HCT116 (cell line): ENCODE measurements around the gene TRAF2. TPM values are rescaled to one million over a fixed set of nuclear protein-coding genes. Genes with fewer than 3 reads are reported as not detected.
A peak's percentile ranks its signal among the peaks of the same experiment; 100 is the strongest.

Experiments
- ATAC-seq: fragments of 200-7000 bp; cut with Tn5 transposase; 2 replicates; pipeline ENCODE4 v1.9.1; 2020; ENCODE audit warnings: mild to moderate bottlenecking, moderate library complexity
- BruUV-seq: library from RNA; stranded (reverse); fragments of 400-500 nt; replicated peaks from 2 replicates; lab custom pipeline; 2021; lab: Mats Ljungman, UMichigan
- CTCF ChIA-PET: fragments of 300-600 bp; sonication (Branson Sonifier 250); formaldehyde crosslinking; loops from one replicate; lab custom pipeline; 2021; ENCODE audit warnings: antibody characterized with exemption; lab: Charles Lee
- POLR2A ChIA-PET: fragments of 300-600, 350-600 bp; sonication (Branson Sonifier 250); formaldehyde crosslinking; loops from one replicate; lab custom pipeline; 2021; ENCODE audit warnings: antibody characterized with exemption; lab: Charles Lee
- RAD21 ChIA-PET, 2 experiments: fragments of 300-600 bp; sonication (Branson Sonifier 250); formaldehyde crosslinking; loops; one replicate each; lab custom pipeline; 2023; ENCODE audit warnings: low total read pairs in 2 of 2; ENCODE audit not compliant: uncharacterized antibody in 2 of 2, unreplicated experiment in 2 of 2, low non-redundant PET in 1 of 2; lab: Charles Lee
- DNase-seq: peaks from one replicate; pipeline ENCODE4 v3.0.0-alpha.2; 2010; ENCODE audit warnings: low read depth, low spot score
- H2AFZ ChIP-seq: fragments of 200-600 bp; shearing (Covaris generic), sonication (generic); 2 replicates; pipeline ENCODE4 v1.6.1; 2017; ENCODE audit warnings: low read depth, mixed run types, mixed read lengths, antibody characterized with exemption, low read length; ENCODE audit not compliant: poor library complexity, severe bottlenecking
- H3K27ac ChIP-seq: 2 replicates; pipeline ENCODE4 v1.5.1; 2012; ENCODE audit warnings: low read depth, low read length
- H3K27me3 ChIP-seq: fragments of 200-600 bp; sonication (generic); 2 replicates; pipeline ENCODE4 v1.6.1; 2016; ENCODE audit warnings: mixed run types, low read length, mixed read lengths; ENCODE audit not compliant: insufficient read depth
- H3K36me3 ChIP-seq, 2 experiments: fragments of 200-500 bp in 1 of 2; fragments of 200-600 bp in 1 of 2; sonication (Bioruptor generic) in 1 of 2; sonication (generic) in 1 of 2; 2 replicates each; pipeline versions ENCODE4 v1.5.1 to v1.6.1; 2014 to 2016; ENCODE audit warnings: low read length in 2 of 2, inconsistent platforms in 1 of 2, mixed read lengths in 1 of 2, mixed run types in 1 of 2; ENCODE audit not compliant: insufficient read depth in 2 of 2, control insufficient read depth in 1 of 2
- H3K4me1 ChIP-seq, 2 experiments: fragments of 200-600 bp in 1 of 2; sonication (generic) in 1 of 2; 2 replicates each; pipeline versions ENCODE4 v1.5.1 to v1.6.1; 2012 to 2017; ENCODE audit warnings: low read length in 2 of 2, inconsistent platforms in 1 of 2, mild to moderate bottlenecking in 1 of 2, mixed read lengths in 1 of 2, mixed run types in 1 of 2, moderate library complexity in 1 of 2; ENCODE audit not compliant: insufficient read depth in 2 of 2, control insufficient read depth in 1 of 2
- H3K4me2 ChIP-seq: fragments of 200-600 bp; sonication (generic); 2 replicates; pipeline ENCODE4 v1.6.1; 2017; ENCODE audit warnings: mixed run types, low read length, mixed read lengths
- H3K4me3 ChIP-seq, 2 experiments: fragments of 200-600 bp in 1 of 2; sonication (generic) in 1 of 2; replicated peaks in 1 of 2; 2 replicates each; pipeline ENCODE4 v1.5.1; 2011 to 2016; ENCODE audit warnings: low read length in 2 of 2, control low read depth in 1 of 2, low read depth in 1 of 2, mild to moderate bottlenecking in 1 of 2, mixed read lengths in 1 of 2, mixed run types in 1 of 2
- H3K79me2 ChIP-seq: fragments of 200-600 bp; sonication (generic); 2 replicates; pipeline ENCODE4 v1.6.1; 2017; ENCODE audit warnings: mild to moderate bottlenecking, mixed run types, low read length, moderate library complexity, mixed read lengths; ENCODE audit not compliant: insufficient read depth
- H3K9ac ChIP-seq: fragments of 200-600 bp; sonication (generic); 2 replicates; pipeline ENCODE4 v1.6.1; 2016; ENCODE audit warnings: low read length, mixed read lengths
- H3K9me2 ChIP-seq: fragments of 200-600 bp; sonication (generic), shearing (Covaris generic); 2 replicates; pipeline ENCODE4 v1.6.1; 2017; ENCODE audit warnings: mixed run types, mild to moderate bottlenecking, moderate library complexity; ENCODE audit not compliant: insufficient read depth
- H3K9me3 ChIP-seq, 2 experiments: fragments of 200-500 bp in 1 of 2; fragments of 200-600 bp in 1 of 2; sonication (Bioruptor generic) in 1 of 2; sonication (generic) in 1 of 2; 2 replicates each; pipeline ENCODE4 v1.6.1; 2014 to 2017; ENCODE audit warnings: low read length in 2 of 2, mixed read lengths in 2 of 2, inconsistent platforms in 1 of 2, low read depth in 1 of 2, mild to moderate bottlenecking in 1 of 2, mixed run types in 1 of 2, moderate library complexity in 1 of 2; ENCODE audit not compliant: control insufficient read depth in 1 of 2, insufficient read depth in 1 of 2
- H4K20me1 ChIP-seq: fragments of 200-600 bp; sonication (generic), shearing (Covaris generic); 2 replicates; pipeline ENCODE4 v1.6.1; 2017; ENCODE audit warnings: mixed run types, mild to moderate bottlenecking, moderate library complexity; ENCODE audit not compliant: insufficient read depth
- ATF3 ChIP-seq: IDR thresholded peaks from 2 replicates; pipeline ENCODE4 v1.6.1; 2012
- ELF1 ChIP-seq: IDR thresholded peaks from 2 replicates; pipeline ENCODE4 v1.6.1; 2012; ENCODE audit warnings: low read depth, borderline replicate concordance
- EZH2 ChIP-seq: fragments of 200-600 bp; sonication (generic); IDR thresholded peaks from 2 replicates; pipeline ENCODE4 v1.6.1; 2017; ENCODE audit warnings: antibody characterized with exemption, mixed run types
- EZH2phosphoT487 ChIP-seq: fragments of 200-600 bp; IDR thresholded peaks from 2 replicates; pipeline ENCODE4 v1.6.1; 2018; ENCODE audit warnings: antibody characterized with exemption, borderline replicate concordance
- FOSL1 ChIP-seq: IDR thresholded peaks from 2 replicates; pipeline ENCODE4 v1.6.1; 2012; ENCODE audit warnings: low read depth
- JUND ChIP-seq: IDR thresholded peaks from 2 replicates; pipeline ENCODE4 v1.6.1; 2012
- POLR2A ChIP-seq: IDR thresholded peaks from 2 replicates; pipeline ENCODE4 v1.7.0; 2011; ENCODE audit warnings: borderline replicate concordance; ENCODE audit not compliant: insufficient read depth, insufficient read length; ENCODE audit errors: extremely low read depth
- SIN3A ChIP-seq: IDR thresholded peaks from 2 replicates; pipeline ENCODE4 v1.6.1; 2012; ENCODE audit warnings: low read depth
- ZNF274 ChIP-seq: fragments of 200-500 bp; sonication (Bioruptor generic); IDR thresholded peaks from 2 replicates; pipeline ENCODE4 v1.6.1; 2014; ENCODE audit warnings: mild to moderate bottlenecking, low read depth, low read length, inconsistent platforms
- intact Hi-C: fragments of 100-400 bp; cut with micrococcal nuclease; formaldehyde crosslinking; loops from 2 replicates; pipeline ENCODE4 v1.10.0; 2022
- total RNA-seq: library from RNA; stranded (reverse); gene quantifications from one replicate; pipeline ENCODE4 v1.2.1, GENCODE V29; 2021; ENCODE audit not compliant: unreplicated experiment
- TF ChIP-seq, protein P1 (sequence below): IDR thresholded peaks from 2 replicates; pipeline ENCODE4 v1.6.1; 2011; ENCODE audit warnings: mild to moderate bottlenecking, low read length, moderate library complexity; ENCODE audit not compliant: insufficient replicate concordance; ENCODE audit errors: extremely low read depth

Gene TRAF2
- total RNA-seq, 1 experiment from 2014 or later, result 28.4 TPM

GRCh38 chr9:136858844-136859757 is 27.2 kb upstream of the TRAF2 start:
- Histone ChIP-seq H3K79me2 (peaks cover 10% of the 10 kb centered on the region), H3K27me3 (no peaks in the 10 kb centered on the region), H3K4me2 (no peak overlapping the region), H2AFZ (no peak overlapping the region), H3K9me2 (no peaks in the 10 kb centered on the region), H3K36me3 (peaks cover 23% of the 10 kb centered on the region in 2 experiments; a peak in 3 of 4 replicates), H3K9ac (no peak overlapping the region), H3K4me3 (no peak overlapping the region), H4K20me1 (no peaks in the 10 kb centered on the region), H3K27ac (peak overlapping the region; percentile 44; the same call in 1 of the 2 replicates), H3K9me3 (no peaks in the 10 kb centered on the region), H3K4me1 (peaks cover 2 to 12% of the 10 kb centered on the region in 2 experiments; a peak in 2 of 4 replicates)
- ChIA-PET CTCF (no interaction called here), RAD21 (no interaction called here), POLR2A (interaction anchor here (0.9 kb wide), 1 partner anchor 26 kb away, joined by 3 read pairs; no protein-coding TSS in a partner anchor)
- intact Hi-C loops, result no loop called here
- no TSS peak for BruUV-seq
- ATAC-seq (peak; percentile 13), DNase-seq (no peak)
- TF ChIP-seq POLR2A, result no peak
- TF ChIP-seq FOSL1, result no peak
- TF ChIP-seq SIN3A, result no peak
- TF ChIP-seq ELF1, result no peak
- no peak for TF ChIP-seq ATF3
- no peak for TF ChIP-seq EZH2
- no peak for TF ChIP-seq ZNF274
- TF ChIP-seq JUND, result no peak
- TF ChIP-seq EZH2phosphoT487, result no peak
- TF ChIP-seq, protein P1, sequence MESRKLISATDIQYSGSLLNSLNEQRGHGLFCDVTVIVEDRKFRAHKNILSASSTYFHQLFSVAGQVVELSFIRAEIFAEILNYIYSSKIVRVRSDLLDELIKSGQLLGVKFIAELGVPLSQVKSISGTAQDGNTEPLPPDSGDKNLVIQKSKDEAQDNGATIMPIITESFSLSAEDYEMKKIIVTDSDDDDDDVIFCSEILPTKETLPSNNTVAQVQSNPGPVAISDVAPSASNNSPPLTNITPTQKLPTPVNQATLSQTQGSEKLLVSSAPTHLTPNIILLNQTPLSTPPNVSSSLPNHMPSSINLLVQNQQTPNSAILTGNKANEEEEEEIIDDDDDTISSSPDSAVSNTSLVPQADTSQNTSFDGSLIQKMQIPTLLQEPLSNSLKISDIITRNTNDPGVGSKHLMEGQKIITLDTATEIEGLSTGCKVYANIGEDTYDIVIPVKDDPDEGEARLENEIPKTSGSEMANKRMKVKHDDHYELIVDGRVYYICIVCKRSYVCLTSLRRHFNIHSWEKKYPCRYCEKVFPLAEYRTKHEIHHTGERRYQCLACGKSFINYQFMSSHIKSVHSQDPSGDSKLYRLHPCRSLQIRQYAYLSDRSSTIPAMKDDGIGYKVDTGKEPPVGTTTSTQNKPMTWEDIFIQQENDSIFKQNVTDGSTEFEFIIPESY, result no peak
